GM12801 (cell line): ENCODE data around the gene OVAAL.

Experiments
- TF ChIP-seq, protein P1 (sequence below): IDR thresholded peaks from one replicate; pipeline ENCODE4 v1.5.1; 2011; ENCODE audit warnings: control low read depth; ENCODE audit not compliant: insufficient read length; ENCODE audit errors: extremely low read depth

OVAAL gene

DNA sequence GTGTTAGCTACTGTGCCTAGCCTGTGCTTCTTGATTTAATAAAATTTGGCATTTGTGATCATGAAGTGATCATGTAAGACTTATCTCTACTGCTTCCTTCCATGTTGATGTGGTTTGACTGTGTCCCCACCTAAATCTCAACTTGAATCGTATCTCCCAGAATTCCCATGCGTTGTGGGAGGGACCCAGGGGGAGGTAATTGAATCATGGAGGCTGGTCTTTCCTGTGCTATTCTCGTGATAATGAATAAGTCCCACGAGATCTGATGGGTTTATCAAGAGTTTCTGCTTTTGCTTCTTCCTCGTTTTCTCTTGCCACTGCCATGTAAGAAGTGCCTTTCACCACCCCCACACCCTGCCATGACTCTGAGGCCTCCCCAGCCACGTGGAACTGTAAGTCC is at the start of gene OVAAL:
TSS of gene OVAAL (plus strand) at position 301 of the 400 bp plus-strand sequence.
- TF ChIP-seq, protein P1, sequence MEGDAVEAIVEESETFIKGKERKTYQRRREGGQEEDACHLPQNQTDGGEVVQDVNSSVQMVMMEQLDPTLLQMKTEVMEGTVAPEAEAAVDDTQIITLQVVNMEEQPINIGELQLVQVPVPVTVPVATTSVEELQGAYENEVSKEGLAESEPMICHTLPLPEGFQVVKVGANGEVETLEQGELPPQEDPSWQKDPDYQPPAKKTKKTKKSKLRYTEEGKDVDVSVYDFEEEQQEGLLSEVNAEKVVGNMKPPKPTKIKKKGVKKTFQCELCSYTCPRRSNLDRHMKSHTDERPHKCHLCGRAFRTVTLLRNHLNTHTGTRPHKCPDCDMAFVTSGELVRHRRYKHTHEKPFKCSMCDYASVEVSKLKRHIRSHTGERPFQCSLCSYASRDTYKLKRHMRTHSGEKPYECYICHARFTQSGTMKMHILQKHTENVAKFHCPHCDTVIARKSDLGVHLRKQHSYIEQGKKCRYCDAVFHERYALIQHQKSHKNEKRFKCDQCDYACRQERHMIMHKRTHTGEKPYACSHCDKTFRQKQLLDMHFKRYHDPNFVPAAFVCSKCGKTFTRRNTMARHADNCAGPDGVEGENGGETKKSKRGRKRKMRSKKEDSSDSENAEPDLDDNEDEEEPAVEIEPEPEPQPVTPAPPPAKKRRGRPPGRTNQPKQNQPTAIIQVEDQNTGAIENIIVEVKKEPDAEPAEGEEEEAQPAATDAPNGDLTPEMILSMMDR = no peak

DNA sequence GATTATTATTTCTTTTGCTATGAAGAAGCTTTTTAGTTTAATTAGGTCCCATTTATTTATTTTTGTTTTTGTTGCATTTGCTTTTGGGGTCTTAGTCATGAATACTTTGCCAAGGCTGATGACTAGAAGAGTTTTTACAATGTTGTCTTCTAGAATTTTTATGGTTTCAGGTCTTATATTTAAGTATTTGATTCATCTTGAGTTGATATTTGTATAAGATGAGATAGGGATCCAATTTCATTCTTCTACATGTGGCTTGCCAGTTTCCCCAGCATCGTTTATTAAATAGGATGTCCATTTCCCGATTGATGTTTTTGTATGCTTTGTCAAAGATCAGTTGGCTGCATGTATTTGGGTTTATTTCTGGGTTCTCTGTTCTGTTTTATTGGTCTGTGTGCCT is 47.9 kb upstream of the OVAAL start:
- TF ChIP-seq, protein P1 = no peak

DNA sequence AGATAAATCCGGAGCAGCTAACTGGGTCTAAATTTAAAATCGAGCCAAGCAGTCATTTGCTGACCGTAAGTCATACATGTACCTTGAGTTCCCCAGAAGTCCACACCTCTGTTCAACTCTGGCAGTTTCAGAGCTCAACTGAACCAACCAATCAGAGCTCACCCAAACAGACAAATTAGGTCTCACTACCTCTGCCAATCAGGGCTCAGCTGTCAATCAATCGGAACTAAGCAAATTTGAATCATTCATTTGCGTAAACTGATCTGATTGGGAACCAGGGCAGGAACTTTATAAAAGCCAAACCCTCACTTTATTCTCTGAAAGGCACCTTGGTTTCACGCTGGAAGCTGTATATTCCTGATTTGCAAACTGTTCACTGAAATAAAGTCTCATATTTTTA is 45.2 kb upstream of the OVAAL start:
- TF ChIP-seq, protein P1 = no peak

DNA sequence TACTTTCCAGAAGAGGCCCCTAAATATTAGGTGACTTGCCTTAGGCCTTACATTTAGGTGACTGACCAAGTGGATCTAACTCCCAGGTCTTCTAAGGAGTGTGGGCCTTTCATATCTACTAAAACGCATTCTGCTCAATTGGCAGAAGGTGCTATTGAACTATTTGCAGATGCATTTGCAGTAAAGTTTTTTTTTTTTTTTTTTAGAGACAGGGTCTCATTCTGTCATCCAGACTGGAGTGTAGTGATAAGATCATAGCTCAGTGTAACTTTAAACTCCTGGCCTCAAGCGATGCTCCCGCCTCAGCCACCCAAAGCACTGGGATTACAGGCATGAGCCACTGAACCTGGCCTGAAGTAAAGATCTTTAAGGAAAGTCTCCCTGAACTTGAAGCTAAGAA is 43.4 kb upstream of the OVAAL start:
- TF ChIP-seq, protein P1 = no peak

DNA sequence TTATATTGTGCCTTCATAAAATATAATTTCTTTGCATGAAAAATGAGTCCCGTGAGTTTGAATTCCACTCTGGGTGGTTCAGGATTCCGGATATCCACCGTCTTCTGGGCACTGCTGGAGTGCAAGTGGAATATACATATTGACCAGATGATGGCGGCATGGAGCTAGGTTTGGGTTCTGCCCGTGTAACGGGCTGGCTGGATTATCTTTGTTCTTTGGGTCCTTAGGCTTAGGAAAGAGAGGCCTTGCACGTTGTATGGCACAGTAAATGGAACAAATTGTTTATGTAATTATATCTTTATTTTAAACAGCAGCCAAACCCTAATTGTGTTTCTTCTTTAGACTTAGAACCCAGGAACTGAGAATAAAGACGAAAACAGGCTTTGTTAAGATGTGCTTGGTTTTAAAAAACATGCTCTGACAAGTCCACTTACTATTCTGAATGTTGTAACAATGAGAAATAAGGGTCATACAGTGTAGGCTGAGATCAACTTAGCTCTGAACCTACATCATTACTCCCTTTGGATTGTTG is 42.8 kb upstream of the OVAAL start:
- TF ChIP-seq, protein P1 = no peak

DNA sequence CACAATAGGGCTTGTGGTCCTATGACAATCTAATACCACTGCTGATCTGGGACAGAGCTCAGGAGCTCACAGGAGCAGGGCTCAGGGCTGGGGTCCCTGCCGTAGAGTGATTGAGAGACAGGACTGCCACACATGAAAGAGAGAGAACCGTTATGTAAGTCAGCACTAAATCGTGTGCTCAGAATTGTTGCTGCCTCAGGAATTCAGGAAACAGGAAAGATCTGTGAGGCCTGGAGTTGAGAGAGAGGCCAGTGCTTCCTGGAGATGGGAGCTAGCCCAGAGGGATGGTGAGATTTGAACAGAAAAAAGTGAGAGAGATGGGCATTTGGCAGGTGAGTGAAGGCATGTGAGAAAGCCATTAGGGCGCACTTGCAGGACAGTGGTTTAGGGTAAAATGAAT is 38.9 kb upstream of the OVAAL start:
- TF ChIP-seq, protein P1 = no peak

DNA sequence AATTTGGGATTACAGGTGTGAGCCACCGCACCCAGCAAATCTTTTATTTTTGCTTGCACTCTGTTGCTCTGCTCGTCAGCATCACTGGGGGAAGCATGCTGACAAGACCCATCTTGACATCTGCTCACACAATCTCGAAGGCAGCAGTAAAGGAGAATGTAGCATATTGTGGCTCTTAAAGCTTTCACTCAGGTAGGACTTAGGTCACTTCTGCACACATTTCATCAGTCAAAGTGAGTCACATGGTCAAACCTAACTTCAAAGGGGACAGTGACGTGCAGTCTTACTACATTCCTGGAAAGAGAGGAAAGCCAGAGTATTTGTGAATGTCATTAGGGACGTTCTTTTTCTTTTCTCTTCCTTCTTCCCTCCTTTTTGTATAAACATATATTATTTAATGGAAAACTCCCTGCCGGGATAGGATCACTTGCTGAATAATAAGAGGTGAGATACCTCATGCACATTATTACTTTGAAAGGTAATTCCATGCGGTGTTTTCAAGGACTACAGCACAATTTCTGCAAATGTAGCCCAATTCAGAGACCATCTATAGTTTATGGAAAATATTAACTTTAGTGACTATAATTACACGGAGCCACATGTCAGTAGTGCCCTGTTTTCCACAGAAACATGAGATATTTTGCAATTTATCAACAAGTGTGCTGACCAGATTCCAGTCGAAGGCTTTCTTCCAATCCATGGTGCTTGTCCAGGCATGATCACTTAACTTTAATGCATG is 37.1 kb upstream of the OVAAL start:
- TF ChIP-seq, protein P1 = no peak

DNA sequence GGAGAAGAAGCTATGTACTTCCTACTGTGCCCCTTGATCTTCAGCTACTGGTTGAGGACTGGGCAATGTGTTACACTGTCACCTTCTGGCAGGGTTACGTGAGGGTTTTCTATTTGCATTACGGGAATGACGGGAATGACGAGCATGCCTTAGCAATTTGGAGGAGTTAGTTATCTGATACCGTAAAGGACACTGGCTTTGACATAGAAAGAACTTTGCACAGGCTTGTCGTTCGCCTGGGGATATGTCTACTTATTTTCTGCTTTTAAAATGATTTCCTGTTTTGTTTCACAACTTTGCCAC is 36.6 kb upstream of the OVAAL start:
- TF ChIP-seq, protein P1 = no peak
